Left colon (tissue), 2 donors: ENCODE measurements around the gene PUS3. TPM values are rescaled to one million over a fixed set of nuclear protein-coding genes. Genes with fewer than 3 reads are reported as not detected.

Experiments
- ATAC-seq: fragments of 200-7000 bp; cut with Tn5 transposase; one replicate; pipeline ENCODE4 v1.9.1; 2020; ENCODE audit warnings: mild to moderate bottlenecking, moderate library complexity
- DNase-seq, 2 donors: peaks; one replicate each; pipeline ENCODE4 v3.0.0-alpha.2; 2020
- intact Hi-C, 2 donors: fragments of 100-400 bp; cut with DNase I in 1 of 2; cut with micrococcal nuclease in 1 of 2; formaldehyde crosslinking; loops; one replicate each; pipeline versions ENCODE4 v1.11.2 to v1.14.0; 2022; cut with DNase I, micrococcal nuclease
- total RNA-seq, 2 donors: library from RNA; stranded (reverse); fragmentation: NEBNext Ultra II Directional; extraction: Animal tissue kit (Norgen Biotek cat#: 25700); gene quantifications; one replicate each; pipeline ENCODE4 v1.2.1, GENCODE V29; 2021
- donor health status: DM: no; HTN: no; CAD: no.
- donor health status: DM: yes; HTN: yes; CAD: no.

PUS3 gene
- total RNA-seq, 2 donors from 2014 or later, result 4.7 to 7.5 TPM

- DNase-seq, result peak in 1 of 2 donors; percentile 77
- intact Hi-C loops, result no loop called here
- ATAC-seq, result peak; percentile 91
These were observed 38.9 kb upstream of the PUS3 start for GRCh38 chr11:125941619-125942611.

- no peak for DNase-seq
These were observed 38.2 kb upstream of the PUS3 start for GRCh38 chr11:125941267-125941618.

GRCh38 chr11:125940145-125940544 lies 37.1 kb upstream of the PUS3 start:
- intact Hi-C loops, result no loop called here
- ATAC-seq (no peak), DNase-seq (no peak)

More at GRCh38 chr11:125941267-125941618, 38.2 kb upstream of the PUS3 start:
- intact Hi-C loops, result no loop called here
- ATAC-seq, result no peak

- intact Hi-C loops, result loop anchor here in 1 of 2 donors (5.0 kb wide), 1 partner anchor 253 kb away; no protein-coding TSS in a partner anchor
- ATAC-seq, result no peak
- no peak for DNase-seq
These were observed 36.1 kb upstream of the PUS3 start for GRCh38 chr11:125939081-125939521.

GRCh38 chr11:125938418-125938817 lies 35.4 kb upstream of the PUS3 start:
- no peak for DNase-seq
- ATAC-seq, result no peak
- intact Hi-C loops, result loop anchor here in 1 of 2 donors (5.0 kb wide), 1 partner anchor 254 kb away; no protein-coding TSS in a partner anchor

GRCh38 chr11:125935618-125936199 lies 32.7 kb upstream of the PUS3 start:
- ATAC-seq, result no peak
- DNase-seq, result no peak
- intact Hi-C loops, result loop anchor here in 1 of 2 donors (5.0 kb wide), 1 partner anchor 257 kb away; no protein-coding TSS in a partner anchor

- no peak for ATAC-seq
- intact Hi-C loops, result loop anchor here in 1 of 2 donors (5.0 kb wide), 1 partner anchor 257 kb away; no protein-coding TSS in a partner anchor
- DNase-seq, result no peak
These were observed 32.0 kb upstream of the PUS3 start for GRCh38 chr11:125935056-125935455.

GRCh38 chr11:125934473-125934872 lies 31.5 kb upstream of the PUS3 start:
- intact Hi-C loops, result no loop called here
- DNase-seq (no peak), ATAC-seq (no peak)

GRCh38 chr11:125933030-125933813 lies 30.2 kb upstream of the PUS3 start:
- DNase-seq (no peak), ATAC-seq (no peak)
- intact Hi-C loops, result no loop called here

GRCh38 chr11:125932301-125932700 lies 29.3 kb upstream of the PUS3 start:
- DNase-seq, result no peak
- no peak for ATAC-seq
- intact Hi-C loops, result no loop called here

- ATAC-seq, result no peak
- DNase-seq, result no peak
- intact Hi-C loops, result no loop called here
These were observed 28.7 kb upstream of the PUS3 start for GRCh38 chr11:125931668-125932067.

- intact Hi-C loops, result no loop called here
- DNase-seq (no peak), ATAC-seq (no peak)
These were observed 28.1 kb upstream of the PUS3 start for GRCh38 chr11:125931116-125931515.

- intact Hi-C loops, result no loop called here
- DNase-seq (no peak), ATAC-seq (no peak)
These were observed 27.1 kb upstream of the PUS3 start for GRCh38 chr11:125930076-125930450.

- intact Hi-C loops, result loop anchor here in 1 of 2 donors (5.0 kb wide), 1 partner anchor 258 kb away; no protein-coding TSS in a partner anchor
- ATAC-seq (no peak), DNase-seq (no peak)
These were observed 26.6 kb upstream of the PUS3 start for GRCh38 chr11:125929445-125930075.

GRCh38 chr11:125926682-125927081 lies 23.7 kb upstream of the PUS3 start:
- ATAC-seq (no peak), DNase-seq (no peak)
- intact Hi-C loops, result loop anchor here in 1 of 2 donors (5.0 kb wide), 1 partner anchor 261 kb away; no protein-coding TSS in a partner anchor

- intact Hi-C loops, result loop anchor here in 1 of 2 donors (5.0 kb wide), 1 partner anchor 261 kb away; no protein-coding TSS in a partner anchor
These were observed 22.8 kb upstream of the PUS3 start for GRCh38 chr11:125925804-125926203.

GRCh38 chr11:125925247-125925740 lies 22.3 kb upstream of the PUS3 start:
- intact Hi-C loops, result loop anchor here in 1 of 2 donors (5.0 kb wide), 1 partner anchor 262 kb away; no protein-coding TSS in a partner anchor
- peak; percentile 85 for ATAC-seq
- DNase-seq, result peak in 1 of 2 donors; percentile 55

More at GRCh38 chr11:125925804-125926203, 22.8 kb upstream of the PUS3 start:
- ATAC-seq, result no peak
- no peak for DNase-seq
